Skeletal muscle cell (primary cell): ENCODE measurements around the gene PHLPP1.

Experiments
- DNase-seq: peaks from one replicate; pipeline ENCODE4 v3.0.0-alpha.2; 2010; ENCODE audit warnings: low read depth
- H3K4me3 ChIP-seq: 2 replicates; pipeline ENCODE4 v1.5.1; 2011; ENCODE audit warnings: low read depth, mild to moderate bottlenecking, control low read depth, low read length, moderate library complexity

PHLPP1 gene

GRCh38 chr18:62870643-62871042, 155.3 kb downstream of the PHLPP1 start:
- DNase-seq, result no peak
- H3K4me3 ChIP-seq, result no peak overlapping the region

GRCh38 chr18:62875323-62875722, 160.0 kb downstream of the PHLPP1 start:
- H3K4me3 ChIP-seq, result no peak overlapping the region
- no peak for DNase-seq

- H3K4me3 ChIP-seq, result no peak overlapping the region
Measured at GRCh38 chr18:62876111-62876510, 160.8 kb downstream of the PHLPP1 start.

GRCh38 chr18:62876828-62877227, 161.5 kb downstream of the PHLPP1 start:
- no peak overlapping the region for H3K4me3 ChIP-seq
- no peak for DNase-seq

More at GRCh38 chr18:62876111-62876510, 160.8 kb downstream of the PHLPP1 start:
- DNase-seq, result no peak

GRCh38 chr18:62877411-62878221, 162.3 kb downstream of the PHLPP1 start:
- H3K4me3 ChIP-seq, result no peak overlapping the region
- peak; percentile 34 for DNase-seq

GRCh38 chr18:62878305-62878704, 163.0 kb downstream of the PHLPP1 start:
- DNase-seq, result no peak
- H3K4me3 ChIP-seq, result no peak overlapping the region

GRCh38 chr18:62880034-62880433, 164.7 kb downstream of the PHLPP1 start:
- H3K4me3 ChIP-seq, result no peak overlapping the region
- no peak for DNase-seq

GRCh38 chr18:62880673-62881364, 165.5 kb downstream of the PHLPP1 start:
- DNase-seq, result no peak

GRCh38 chr18:62881509-62882016, 166.2 kb downstream of the PHLPP1 start:
- H3K4me3 ChIP-seq, result no peak overlapping the region
- peak; percentile 92 for DNase-seq

More at GRCh38 chr18:62880673-62881364, 165.5 kb downstream of the PHLPP1 start:
- no peak overlapping the region for H3K4me3 ChIP-seq

GRCh38 chr18:62883937-62884735, 168.8 kb downstream of the PHLPP1 start:
- no peak for DNase-seq
- no peak overlapping the region for H3K4me3 ChIP-seq

GRCh38 chr18:62885804-62886203, 170.5 kb downstream of the PHLPP1 start:
- no peak for DNase-seq
- no peak overlapping the region for H3K4me3 ChIP-seq

GRCh38 chr18:62894681-62895390, 179.5 kb downstream of the PHLPP1 start:
- no peak for DNase-seq
- H3K4me3 ChIP-seq, result no peak overlapping the region

GRCh38 chr18:62897153-62897552, 181.8 kb downstream of the PHLPP1 start:
- H3K4me3 ChIP-seq, result no peak overlapping the region
- DNase-seq, result no peak

GRCh38 chr18:62898359-62898758, 183.0 kb downstream of the PHLPP1 start:
- DNase-seq, result no peak
- H3K4me3 ChIP-seq, result no peak overlapping the region

GRCh38 chr18:62899534-62899933, 184.2 kb downstream of the PHLPP1 start:
- no peak overlapping the region for H3K4me3 ChIP-seq
- DNase-seq, result no peak

- DNase-seq, result no peak
- H3K4me3 ChIP-seq, result no peak overlapping the region
Measured at GRCh38 chr18:62900132-62900883, 185.0 kb downstream of the PHLPP1 start.

GRCh38 chr18:62902776-62903175, 187.4 kb downstream of the PHLPP1 start:
- no peak overlapping the region for H3K4me3 ChIP-seq
- no peak for DNase-seq

- H3K4me3 ChIP-seq, result no peak overlapping the region
- no peak for DNase-seq
Measured at GRCh38 chr18:62904396-62905285, 189.3 kb downstream of the PHLPP1 start.
